ENCODE measurements around the gene TSHR. TPM values are rescaled to one million over a fixed set of nuclear protein-coding genes. Genes with fewer than 3 reads are reported as not detected.

The TSHR gene
- total RNA-seq, 2 experiments from 2014 or later, result not detected

- H3K27ac ChIP-seq (ENCODE audit: low read depth in 1 of 2, low read length in 2 of 2), result no peak overlapping the region
- no peak for DNase-seq
- intact Hi-C loops (cut with DNase I, micrococcal nuclease), result no loop called here
- Mint-ChIP-seq H3K4me3 (no peak overlapping the region), H3K27ac (no peak overlapping the region), H3K27me3 (peaks cover 5% of the 10 kb centered on the region), H3K9me3 (no peaks in the 10 kb centered on the region), H3K36me3 (ENCODE audit: low read depth) (no peaks in the 10 kb centered on the region), H3K4me1 (ENCODE audit: low read depth) (no peaks in the 10 kb centered on the region)
- ATAC-seq (ENCODE audit: poor library complexity), result no peak
- ChIA-PET CTCF (no interaction called here), POLR2A (no interaction called here)
- no peaks in the 10 kb centered on the region for H3K9me3 ChIP-seq (ENCODE audit: control insufficient read depth in 1 of 2, insufficient read depth in 1 of 2, low read length in 2 of 2)
- H3K27me3 ChIP-seq (ENCODE audit: control insufficient read depth in 1 of 2, insufficient read depth in 2 of 2, low read length in 2 of 2), result no peaks in the 10 kb centered on the region
- no peak overlapping the region for H3K4me3 ChIP-seq (ENCODE audit: low read length)
- TF ChIP-seq CTCF (IDR thresholded peaks at IDR 0.05), result no peak
- H3K36me3 ChIP-seq (ENCODE audit: insufficient read depth, low read length), result no peaks in the 10 kb centered on the region
- H3K4me1 ChIP-seq (ENCODE audit: insufficient read depth, low read length), result no peaks in the 10 kb centered on the region
Observed at GRCh38 chr14:81006266-81006665, 50.8 kb downstream of the TSHR start.

DNA sequence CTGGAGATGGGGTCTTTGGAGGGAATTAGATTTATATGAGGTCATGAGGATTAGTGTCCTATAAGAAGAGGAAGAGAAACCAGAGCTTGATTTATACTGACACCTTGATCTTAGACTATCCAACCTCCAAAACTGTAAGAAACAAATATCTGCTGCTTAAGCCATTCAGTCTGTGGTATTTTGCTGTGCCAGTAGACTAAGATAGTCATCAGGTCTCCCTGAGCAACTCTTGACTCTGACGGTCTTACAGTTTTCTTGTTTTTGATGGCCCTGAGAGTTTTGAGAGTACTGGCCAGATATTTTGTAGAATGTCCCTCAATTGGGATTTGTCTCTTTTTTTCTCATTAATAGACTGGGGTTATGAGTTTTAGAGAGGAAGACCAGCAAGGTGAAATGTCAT lies 51.7 kb downstream of the TSHR start:
- POLR2A ChIA-PET, result no interaction called here

DNA sequence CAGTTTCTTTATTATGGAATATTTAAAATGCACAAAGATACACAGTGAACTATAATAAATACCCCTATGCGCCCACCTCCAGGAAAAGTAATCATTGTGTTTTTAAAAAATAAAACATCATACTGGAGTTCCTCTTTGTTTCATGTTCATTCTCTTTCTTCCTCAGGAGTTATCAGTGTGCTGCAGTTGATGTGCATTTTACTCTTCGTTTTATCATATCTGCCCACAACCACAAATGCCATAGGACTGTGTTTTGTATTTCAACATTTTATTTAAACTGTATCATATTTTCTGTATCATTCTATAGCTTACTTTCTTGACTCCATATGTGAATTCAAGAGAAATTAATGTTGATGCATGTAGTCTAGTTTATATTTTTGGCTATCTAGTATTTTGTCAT lies 53.9 kb downstream of the TSHR start:
- intact Hi-C loops (cut with DNase I, micrococcal nuclease), result no loop called here
- no peaks in the 10 kb centered on the region for H3K36me3 ChIP-seq (ENCODE audit: insufficient read depth, low read length)
- H3K4me1 ChIP-seq (ENCODE audit: insufficient read depth, low read length), result no peaks in the 10 kb centered on the region
- H3K9me3 ChIP-seq (ENCODE audit: control insufficient read depth in 1 of 2, insufficient read depth in 1 of 2, low read length in 2 of 2), result no peaks in the 10 kb centered on the region
- DNase-seq (no peak), ATAC-seq (ENCODE audit: poor library complexity) (no peak)
- POLR2A ChIA-PET, result no interaction called here
- no peak overlapping the region for H3K27ac ChIP-seq (ENCODE audit: low read depth in 1 of 2, low read length in 2 of 2)
- no peak overlapping the region for H3K4me3 ChIP-seq (ENCODE audit: low read length)
- Mint-ChIP-seq H3K27me3 (no peaks in the 10 kb centered on the region), H3K4me1 (ENCODE audit: low read depth) (no peaks in the 10 kb centered on the region), H3K9me3 (no peaks in the 10 kb centered on the region), H3K36me3 (ENCODE audit: low read depth) (no peaks in the 10 kb centered on the region), H3K27ac (no peak overlapping the region), H3K4me3 (no peak overlapping the region)
- no peak for TF ChIP-seq CTCF (IDR thresholded peaks at IDR 0.05)
- no peaks in the 10 kb centered on the region for H3K27me3 ChIP-seq (ENCODE audit: control insufficient read depth in 1 of 2, insufficient read depth in 2 of 2, low read length in 2 of 2)
- CTCF ChIA-PET, result no interaction called here

More for the DNA sequence above, 51.7 kb downstream of the TSHR start:
- DNase-seq, result no peak
- intact Hi-C loops (cut with DNase I, micrococcal nuclease), result no loop called here
- ATAC-seq (ENCODE audit: poor library complexity), result no peak
- Mint-ChIP-seq H3K9me3 (no peaks in the 10 kb centered on the region), H3K4me1 (ENCODE audit: low read depth) (no peaks in the 10 kb centered on the region), H3K4me3 (no peak overlapping the region), H3K27me3 (no peaks in the 10 kb centered on the region), H3K36me3 (ENCODE audit: low read depth) (no peaks in the 10 kb centered on the region), H3K27ac (no peak overlapping the region)
- Histone ChIP-seq H3K9me3 (ENCODE audit: control insufficient read depth in 1 of 2, insufficient read depth in 1 of 2, low read length in 2 of 2) (no peaks in the 10 kb centered on the region), H3K4me3 (ENCODE audit: low read length) (no peak overlapping the region), H3K27me3 (ENCODE audit: control insufficient read depth in 1 of 2, insufficient read depth in 2 of 2, low read length in 2 of 2) (no peaks in the 10 kb centered on the region), H3K4me1 (ENCODE audit: insufficient read depth, low read length) (no peaks in the 10 kb centered on the region), H3K27ac (ENCODE audit: low read depth in 1 of 2, low read length in 2 of 2) (no peak overlapping the region), H3K36me3 (ENCODE audit: insufficient read depth, low read length) (no peaks in the 10 kb centered on the region)
- TF ChIP-seq CTCF (IDR thresholded peaks at IDR 0.05), result no peak
- CTCF ChIA-PET, result no interaction called here

All from CD4-positive, alpha-beta T cell (primary cell).